ENCODE data around the gene SGCD.
"Not testable (repeated sequence)": the region's sequence is repeated elsewhere in the genome, so short reads cannot be mapped to it uniquely, and the experiment has no call there.

Gene SGCD

GRCh38 chr5:156589104-156589945 is 262.4 kb downstream of the SGCD start:
- no peak for DNase-seq

DNA sequence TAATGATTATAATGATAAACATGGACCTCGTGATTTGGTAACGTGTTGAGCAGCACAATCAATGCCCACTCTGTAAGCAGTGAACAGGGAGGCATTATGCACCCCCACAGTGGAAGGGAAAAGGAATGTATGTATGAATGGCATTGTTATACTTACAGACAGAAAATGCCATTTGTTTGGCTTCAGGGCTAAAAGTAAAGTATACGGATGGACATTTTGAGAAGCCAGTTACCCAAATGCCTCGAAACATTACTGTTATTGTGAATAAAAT is 262.9 kb downstream of the SGCD start:
- no peak for DNase-seq

DNA sequence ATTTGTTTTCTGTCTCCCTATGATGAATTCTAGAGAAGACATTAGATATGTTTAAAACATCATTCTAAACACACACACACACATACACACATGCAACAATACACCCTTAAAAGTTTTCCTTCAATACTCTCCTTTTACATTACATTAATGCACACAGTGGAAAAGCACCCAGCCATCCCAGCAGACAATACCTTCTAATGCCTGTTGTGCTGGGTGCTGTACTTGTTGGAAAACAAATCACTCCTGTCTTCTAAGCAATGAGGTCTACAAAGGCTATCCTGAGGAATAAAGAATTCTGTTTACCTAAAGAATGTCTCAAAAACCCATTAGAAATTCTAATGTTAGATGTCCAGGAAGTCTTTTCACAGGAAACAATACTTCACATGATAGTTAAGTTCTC is 264.0 kb downstream of the SGCD start:
- no peak for DNase-seq

- no peak for DNase-seq
Measured at GRCh38 chr5:156591631-156592030, 264.7 kb downstream of the SGCD start.

DNA sequence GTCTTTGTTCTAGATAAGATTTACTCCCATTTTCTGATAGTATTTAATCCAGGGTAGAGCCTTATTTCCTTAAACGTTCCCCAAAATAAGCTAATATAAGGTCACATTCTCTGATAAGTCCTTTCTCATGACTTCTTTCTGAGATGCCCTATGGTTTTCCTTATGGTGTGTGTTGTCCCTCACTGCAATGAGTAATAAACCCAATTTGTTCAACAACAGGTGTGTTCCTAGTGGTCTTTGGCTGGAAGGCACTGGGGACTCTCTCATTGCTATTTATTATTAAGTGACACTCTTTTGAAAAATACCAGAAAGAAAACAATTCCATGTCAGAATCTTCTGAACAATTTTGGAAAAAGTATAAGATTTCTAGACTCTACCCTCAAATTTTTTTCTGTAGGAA is 266.6 kb downstream of the SGCD start:
- DNase-seq = no peak

DNA sequence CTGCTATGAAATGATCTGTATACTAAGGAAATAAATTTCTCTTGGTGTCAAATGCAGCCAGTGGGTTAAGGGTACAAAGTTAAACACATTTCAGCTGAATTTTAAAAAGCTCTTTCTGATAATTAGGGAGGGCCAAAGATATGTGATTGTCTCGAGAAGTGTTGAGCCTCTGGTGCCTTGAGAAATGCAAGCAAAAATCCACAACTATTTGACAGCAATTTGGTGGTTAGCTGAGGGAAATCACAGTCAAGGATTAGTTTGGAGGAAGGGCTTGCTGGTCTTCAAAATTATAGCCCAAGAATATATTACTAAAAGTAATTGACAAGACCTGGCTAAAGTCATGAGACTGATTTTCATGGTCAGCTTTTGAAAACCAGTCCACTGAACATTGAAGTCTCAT is 267.4 kb downstream of the SGCD start:
- no peak for DNase-seq

- DNase-seq = no peak
Measured at GRCh38 chr5:156595132-156595787, 268.3 kb downstream of the SGCD start.

- DNase-seq = no peak
Measured at GRCh38 chr5:156597276-156597675, 270.3 kb downstream of the SGCD start.

- DNase-seq = no peak
Measured at GRCh38 chr5:156598964-156599363, 272.0 kb downstream of the SGCD start.

DNA sequence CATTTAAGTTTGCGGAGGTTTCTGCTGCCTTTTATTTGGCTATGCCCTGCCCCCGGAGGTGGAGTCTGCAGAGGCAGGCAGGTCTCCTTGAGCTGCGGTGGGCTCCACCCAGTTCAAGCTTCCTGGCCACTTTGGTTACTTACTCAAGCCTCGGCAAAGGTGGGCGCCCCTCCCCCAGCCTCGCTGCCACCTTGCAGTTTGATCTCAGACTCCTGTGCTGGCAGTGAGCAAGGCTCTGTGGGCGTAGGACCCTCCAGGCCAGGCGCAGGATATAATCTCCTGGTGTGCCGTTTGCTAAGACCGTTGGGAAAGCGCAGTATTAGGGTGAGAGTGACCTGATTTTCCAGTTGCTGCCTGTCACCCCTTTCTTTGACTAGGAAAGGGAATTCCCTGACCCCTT is 283.6 kb downstream of the SGCD start:
- not testable (repeated sequence) for DNase-seq

- no peak for DNase-seq
Measured at GRCh38 chr5:156615901-156616300, 288.9 kb downstream of the SGCD start.

- no peak for DNase-seq
Measured at GRCh38 chr5:156617426-156617825, 290.5 kb downstream of the SGCD start.

DNA sequence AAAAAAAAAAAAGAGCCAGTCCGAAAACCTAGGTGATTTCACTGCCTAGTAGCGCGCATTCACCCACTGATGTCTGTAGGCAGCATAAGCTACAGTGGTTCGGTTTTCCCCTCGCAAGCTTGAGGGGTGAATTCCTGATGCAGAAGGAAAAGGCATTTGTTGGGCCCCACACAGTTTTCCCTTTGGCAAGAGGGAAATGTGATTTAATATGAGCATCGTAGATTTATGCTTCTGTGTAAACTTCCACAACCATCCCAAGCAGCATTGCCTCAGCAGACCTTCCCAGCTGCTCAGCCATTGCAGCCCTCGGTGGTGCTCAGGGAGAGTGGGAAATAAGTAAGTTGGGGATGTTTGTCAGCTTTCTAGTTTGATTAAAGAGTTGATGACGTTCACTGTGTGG is 291.6 kb downstream of the SGCD start:
- DNase-seq = no peak

DNA sequence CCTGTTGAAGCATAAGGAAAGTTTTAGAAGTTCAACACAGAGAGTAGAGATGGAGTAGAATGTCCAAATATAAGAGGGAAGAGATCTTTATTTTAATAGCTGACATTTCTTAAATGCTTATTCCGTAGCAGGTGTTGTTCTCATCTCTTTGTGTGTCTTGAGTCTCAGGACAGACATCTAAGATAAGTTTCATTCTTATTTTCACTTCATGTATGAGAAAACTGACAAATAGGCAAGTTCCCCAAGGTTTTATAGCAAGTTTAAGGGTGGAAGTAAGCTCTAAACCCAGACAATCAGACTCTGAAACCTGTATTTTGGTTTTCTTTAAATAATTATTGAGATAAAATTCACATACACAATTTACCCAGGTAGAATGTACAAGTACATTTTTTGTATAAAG is 294.8 kb downstream of the SGCD start:
- no peak for DNase-seq

GRCh38 chr5:156623381-156624040 is 296.5 kb downstream of the SGCD start:
- no peak for DNase-seq

- no peak for DNase-seq
Measured at GRCh38 chr5:156624686-156625085, 297.7 kb downstream of the SGCD start.

DNA sequence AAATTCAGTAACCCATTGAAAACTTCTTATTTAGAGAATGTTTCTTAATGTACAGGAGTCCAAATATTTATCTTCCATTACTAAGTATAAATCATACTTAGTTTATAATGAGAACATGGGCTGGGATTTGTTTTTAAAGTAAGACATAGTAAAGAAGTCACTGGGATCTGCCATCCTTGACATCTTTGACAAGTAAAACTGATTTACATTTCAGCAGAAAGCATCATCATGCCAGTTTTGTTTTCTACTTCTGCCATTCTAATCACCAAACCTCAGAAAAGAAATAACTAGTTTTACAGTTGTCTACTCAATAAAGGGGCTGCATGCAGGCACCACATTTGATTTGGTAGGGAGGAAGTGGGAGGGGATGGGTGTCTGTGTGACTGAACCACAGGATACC is 301.5 kb downstream of the SGCD start:
- DNase-seq = no peak

DNA sequence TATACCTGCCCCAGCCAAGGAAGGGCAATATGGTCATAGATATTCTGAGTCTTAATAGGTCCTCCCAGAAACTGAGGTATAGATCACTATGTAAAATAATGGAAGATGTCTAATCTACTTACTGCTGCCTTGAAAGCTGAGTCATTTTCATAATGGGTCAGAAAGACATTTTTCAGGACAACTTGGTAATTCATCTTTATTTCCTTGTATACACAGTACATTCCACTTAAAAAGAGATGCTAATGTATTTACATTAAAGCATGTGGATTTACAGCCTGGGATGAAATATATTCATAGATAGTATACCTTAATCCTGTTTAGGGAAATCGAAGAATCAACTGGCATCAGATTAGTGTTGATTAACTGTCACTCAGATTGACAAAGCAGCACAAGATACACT is 304.0 kb downstream of the SGCD start:
- no peak for DNase-seq

DNA sequence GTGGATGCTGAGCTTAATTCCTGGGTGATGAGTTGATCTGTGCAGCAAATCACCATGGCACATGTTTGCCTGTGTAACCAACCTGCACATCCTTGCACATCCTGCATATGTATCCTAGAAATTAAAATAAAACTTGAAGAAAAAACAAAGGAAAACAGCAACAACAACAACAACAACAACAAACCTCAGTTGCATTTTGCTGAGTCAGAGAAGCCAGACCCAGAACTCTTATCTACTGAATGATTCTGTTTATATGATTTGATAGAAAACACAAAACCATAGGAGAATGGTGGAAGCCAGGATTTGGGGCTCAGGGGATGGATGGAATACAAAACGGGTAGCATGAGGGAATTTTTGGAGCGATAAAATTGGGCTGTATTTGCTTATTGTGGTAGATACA is 307.3 kb downstream of the SGCD start:
- DNase-seq = no peak

- no peak for DNase-seq
Measured at GRCh38 chr5:156640691-156641241, 313.8 kb downstream of the SGCD start.

- no peak for DNase-seq
Measured at GRCh38 chr5:156641686-156642085, 314.7 kb downstream of the SGCD start.

DNA sequence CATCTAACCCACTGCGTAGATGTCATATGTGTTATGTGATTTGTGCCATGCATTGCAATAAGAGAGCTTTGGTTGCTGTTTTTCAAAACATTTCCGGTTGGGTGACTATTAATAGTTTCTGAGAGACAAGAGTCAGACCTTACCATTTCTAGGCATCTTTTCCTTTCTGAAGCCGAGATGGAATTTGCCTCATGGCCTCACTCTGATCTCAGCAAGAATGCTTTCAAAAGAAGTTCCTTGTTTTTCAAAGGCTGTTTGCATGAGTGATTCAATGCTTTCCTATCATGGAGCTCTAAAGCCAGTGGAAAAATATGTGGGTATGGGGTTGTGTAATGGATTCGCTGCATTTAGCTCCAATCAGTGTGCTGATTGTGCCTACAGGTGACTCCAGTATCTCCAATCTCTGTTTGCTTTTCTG is 320.1 kb downstream of the SGCD start:
- no peak for DNase-seq

- DNase-seq = no peak
Measured at GRCh38 chr5:156654444-156654843, 327.5 kb downstream of the SGCD start.

DNA sequence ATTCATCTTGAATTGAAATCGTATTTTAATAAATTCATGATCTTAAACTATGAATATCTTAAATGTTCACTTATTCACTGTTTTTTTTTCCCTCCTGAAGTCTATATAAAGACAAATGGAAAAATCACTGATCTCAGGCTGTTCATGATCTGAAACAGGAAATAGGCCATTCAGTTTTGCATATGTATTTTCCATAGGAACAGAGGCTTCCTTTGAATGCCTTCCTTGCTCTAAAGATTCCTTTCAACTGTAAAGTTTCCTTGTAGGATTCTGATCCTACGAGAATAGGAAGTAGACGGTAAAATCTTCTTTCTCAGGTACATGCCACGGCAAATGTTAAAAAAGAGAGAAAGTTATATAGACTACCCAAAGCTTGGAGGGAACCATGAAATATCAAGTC is 328.8 kb downstream of the SGCD start:
- no peak for DNase-seq
